NCI-H146 treated with DMSO at 0.1 percent for 48 hours (cell line): ENCODE results near the gene ZNF559.
"Not testable (repeated sequence)": the region's sequence is repeated elsewhere in the genome, so short reads cannot be mapped to it uniquely, and the experiment has no call there.

Experiments
- DNase-seq: peaks from one replicate; lab custom pipeline; 2025; ENCODE audit not compliant: unreplicated experiment; lab: John Stamatoyannopoulos, UW

ZNF559 gene

DNA sequence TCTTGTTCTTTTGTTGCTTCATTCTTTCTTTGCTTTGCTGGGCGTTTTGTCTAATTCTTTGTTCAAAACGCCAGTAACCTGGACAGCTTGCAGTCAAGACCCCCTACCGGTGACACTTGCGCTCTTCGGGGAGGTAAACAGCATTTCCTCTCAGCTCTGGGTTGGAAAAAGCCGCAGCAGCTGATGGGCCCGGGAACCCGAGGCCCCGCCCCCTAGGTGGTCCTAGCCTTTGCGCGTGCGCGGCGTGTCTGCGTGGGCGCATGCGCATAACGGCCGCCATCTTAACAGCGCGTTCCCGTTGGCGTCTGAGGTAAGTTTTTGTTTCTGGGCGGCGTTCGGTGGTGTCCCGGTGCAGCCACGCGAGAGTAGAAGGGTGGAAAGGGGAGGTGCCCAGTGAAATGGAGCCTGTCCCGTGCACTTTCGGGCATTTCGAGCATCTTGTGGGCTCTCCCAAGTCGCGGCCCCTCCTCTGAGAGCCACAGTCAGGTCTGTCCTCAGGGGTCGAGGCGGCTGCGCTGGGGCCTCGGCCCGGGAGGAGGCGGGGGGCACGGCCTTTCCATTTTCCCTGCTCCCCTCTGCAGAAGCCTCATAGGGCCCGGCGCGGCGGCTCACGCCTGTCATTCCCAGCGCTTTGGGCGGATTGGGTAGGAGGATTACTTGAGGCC lies at the start of gene ZNF559:
ZNF559 (plus strand) TSS at position 261 of the 665 bp plus-strand sequence. CDS start 14,371 bp downstream, outside the sequence.
- DNase-seq = peak; percentile 76

GRCh38 chr19:9283485-9283884 lies 40.5 kb upstream of the ZNF559 start:
- DNase-seq = not testable (repeated sequence)

DNA sequence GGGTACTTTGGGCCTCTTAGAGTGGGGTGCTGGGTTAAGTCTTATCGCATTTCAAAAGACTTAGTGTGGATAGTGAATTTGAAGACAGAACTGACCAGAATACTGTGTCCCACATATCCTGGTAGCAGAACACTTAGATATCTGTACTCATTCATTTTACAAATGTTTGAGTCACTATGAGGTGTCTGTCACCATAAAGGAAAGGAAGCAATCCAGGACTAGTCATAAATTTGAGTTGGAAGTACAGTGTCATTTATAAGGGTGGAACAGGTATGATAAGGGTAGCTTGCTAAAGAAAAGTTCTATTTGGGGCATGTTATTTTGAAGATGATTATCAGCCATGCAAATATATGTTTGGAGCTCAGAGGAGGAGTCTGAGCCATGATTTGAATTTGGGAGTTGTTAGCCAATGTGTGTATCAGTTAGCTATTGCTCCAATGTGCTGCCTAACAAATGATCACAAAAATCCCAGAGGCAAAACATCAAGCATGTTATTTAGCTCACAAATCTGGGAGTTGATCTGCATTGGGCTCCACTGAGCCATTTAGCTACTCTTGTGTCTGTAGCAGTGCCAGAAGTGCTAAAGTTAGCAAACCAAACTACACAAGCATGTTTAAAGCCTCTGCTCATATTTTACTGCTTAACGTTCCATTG lies 34.6 kb upstream of the ZNF559 start:
- no peak for DNase-seq

- DNase-seq = no peak
These were observed 28.5 kb upstream of the ZNF559 start for GRCh38 chr19:9295411-9295849.

DNA sequence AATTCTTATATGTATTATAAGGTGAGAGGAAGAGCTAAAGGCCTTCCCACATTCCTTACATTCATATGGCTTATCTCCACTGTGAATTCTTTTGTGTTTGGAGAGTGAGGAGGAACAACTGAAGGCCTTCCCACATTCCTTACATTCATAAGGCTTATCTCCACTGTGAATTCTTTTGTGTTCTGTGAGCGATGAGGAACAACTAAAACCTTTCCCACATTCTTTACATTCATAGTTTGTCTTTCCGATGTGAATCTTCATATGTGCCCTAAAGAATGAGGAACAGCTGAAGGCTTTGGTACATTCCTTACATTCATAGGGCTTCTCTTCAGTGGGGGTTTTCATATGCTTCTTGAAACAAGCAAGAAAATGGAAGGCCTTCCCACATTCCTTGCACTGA lies 27.6 kb upstream of the ZNF559 start:
- DNase-seq = no peak

DNA sequence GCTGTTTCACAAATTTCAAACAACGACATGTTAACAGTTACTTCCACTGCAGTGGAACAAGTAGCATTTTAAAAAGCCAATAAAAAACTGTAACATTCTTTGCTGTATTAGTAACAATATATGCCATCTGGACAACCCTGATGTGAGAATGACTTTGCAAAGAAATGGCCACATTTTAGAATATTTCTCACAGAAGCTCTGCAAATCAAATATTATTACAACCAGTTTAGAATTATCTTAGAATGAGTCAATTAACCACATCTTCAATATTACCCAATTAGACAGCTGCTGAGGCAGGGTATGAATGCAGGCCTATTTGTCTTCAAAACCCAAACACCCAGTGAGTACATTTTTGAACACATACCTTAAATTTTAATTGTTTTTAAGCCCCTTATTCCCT lies 17.5 kb upstream of the ZNF559 start:
- DNase-seq = no peak

GRCh38 chr19:9308091-9308770 lies 15.7 kb upstream of the ZNF559 start:
- DNase-seq = no peak

GRCh38 chr19:9309139-9309973 lies 14.6 kb upstream of the ZNF559 start, which contains the start of gene ZNF699:
ZNF699 (minus strand) TSS chr19:9309838; CDS start chr19:9305119, 4,719 bp downstream.
- peak; percentile 93 for DNase-seq

GRCh38 chr19:9309974-9310446 lies 14.0 kb upstream of the ZNF559 start:
- DNase-seq = peak; percentile 93

DNA sequence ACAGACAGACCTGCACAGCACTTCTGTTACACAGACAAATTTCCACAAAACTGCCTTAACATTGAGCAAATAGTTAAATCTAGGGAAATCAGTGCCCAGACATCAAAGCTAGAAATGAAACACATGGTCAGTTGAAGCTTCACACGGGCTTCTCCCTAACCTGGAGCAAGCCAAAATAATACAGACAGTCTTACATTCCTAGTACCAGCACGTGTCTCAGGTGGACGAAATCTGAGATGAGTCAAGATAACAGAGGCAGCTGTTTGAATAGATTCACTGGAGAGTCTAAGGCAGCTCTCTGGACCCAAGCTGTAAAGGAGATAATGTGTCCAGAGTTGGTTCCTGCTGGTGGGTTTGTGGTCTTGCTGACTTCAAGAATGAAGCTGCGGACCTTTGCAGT lies 10.2 kb upstream of the ZNF559 start:
- DNase-seq = no peak

DNA sequence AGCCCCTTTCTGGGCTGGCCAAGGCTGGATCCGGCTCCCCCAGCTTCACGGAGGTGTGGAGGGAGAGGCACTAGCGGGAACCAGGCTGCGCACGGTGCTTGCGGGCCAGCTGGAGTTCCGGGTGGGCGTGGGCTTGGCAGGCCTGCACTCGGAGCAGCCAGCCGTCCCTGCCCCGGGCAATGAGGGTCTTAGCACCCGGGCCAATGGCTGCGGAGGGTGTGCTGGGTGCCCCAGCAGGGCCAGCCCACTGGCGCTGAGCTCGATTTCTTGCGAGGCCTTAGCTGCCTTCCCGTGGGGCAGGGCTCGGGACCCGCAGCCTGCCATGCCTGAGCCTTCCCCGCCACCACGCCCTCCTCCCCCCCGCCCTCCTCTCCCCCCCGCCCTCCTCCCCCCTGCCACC lies 2.6 kb upstream of the ZNF559 start:
- DNase-seq = no peak

GRCh38 chr19:9321756-9322155 lies 2.2 kb upstream of the ZNF559 start:
- DNase-seq = not testable (repeated sequence)

DNA sequence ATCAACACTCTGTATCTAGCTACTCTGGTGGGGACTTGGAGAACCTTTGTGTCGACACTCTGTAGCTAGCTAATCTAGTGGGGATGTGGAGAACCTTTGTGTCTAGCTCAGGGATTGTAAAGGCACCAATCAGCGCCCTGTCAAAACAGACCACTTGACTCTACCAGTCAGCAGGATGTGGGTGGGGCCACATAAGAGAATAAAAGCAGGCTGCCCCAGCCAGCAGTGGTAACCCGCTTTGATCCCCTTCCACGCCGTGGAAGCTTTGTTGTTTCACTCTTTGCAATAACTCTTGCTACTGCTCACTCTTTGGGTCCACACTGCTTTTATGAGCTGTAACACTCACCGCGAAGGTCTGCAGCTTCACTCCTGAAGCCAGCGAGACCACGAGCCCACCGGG lies 1.8 kb upstream of the ZNF559 start:
- DNase-seq = not testable (repeated sequence)

DNA sequence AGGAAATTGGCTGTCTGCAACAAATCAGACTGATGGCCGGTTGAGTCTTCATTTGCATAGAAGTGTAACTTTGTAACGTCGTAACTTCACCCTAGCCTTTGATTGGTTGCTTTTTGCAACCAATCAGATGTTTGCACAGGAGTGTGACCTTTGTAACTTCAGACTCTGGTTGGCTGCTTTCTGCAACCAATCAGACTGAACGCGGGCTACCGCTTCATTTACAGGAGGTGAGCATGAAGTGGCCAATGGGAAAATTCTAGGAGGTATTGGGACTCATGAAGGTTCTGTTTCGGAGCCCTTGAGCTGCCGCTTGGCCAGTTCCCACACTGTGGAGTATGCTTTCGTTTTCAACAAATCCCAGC lies 441 bp upstream of the ZNF559 start:
- DNase-seq = peak; percentile 63

DNA sequence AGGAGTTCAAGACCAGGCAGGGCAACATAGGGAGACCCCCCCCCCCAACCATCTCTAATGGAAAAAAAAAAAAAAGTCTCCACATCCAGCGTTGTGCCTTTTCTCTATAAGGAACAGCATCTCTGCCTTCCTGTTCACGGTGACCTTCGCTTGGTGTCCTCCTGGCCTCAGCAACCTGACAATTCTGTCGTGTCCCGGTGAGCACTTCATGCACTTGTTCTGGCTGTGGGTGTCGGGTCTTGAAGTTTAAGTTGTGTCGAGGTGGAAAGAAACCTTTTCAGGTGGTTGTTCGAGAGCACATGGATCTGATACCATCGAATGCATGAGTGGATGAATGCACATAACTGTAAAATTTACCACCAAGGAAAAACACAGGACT lies 594 bp downstream of the ZNF559 start:
- DNase-seq = no peak

DNA sequence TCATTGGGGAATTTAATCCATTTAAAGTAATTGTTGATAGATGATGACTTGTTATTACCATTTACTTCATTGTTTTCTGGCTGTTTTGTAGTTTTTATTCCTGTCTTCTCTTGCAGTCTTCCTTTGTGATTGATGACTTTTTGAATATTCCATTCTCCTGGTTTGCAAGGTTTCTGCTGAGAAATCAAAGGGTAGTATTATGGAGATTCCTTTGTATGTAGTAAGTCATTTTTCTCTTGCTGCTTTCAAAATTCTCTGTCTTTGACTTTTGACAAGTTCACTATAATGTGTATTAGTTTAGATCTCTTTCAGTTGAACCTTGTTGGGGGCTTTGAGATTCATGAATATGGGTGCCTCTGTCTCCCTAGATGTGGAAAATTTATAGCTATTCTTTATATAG lies 6.0 kb downstream of the ZNF559 start:
- DNase-seq = no peak

GRCh38 chr19:9342610-9343304 lies 18.8 kb downstream of the ZNF559 start:
- no peak for DNase-seq

- no peak for DNase-seq
These were observed 21.0 kb downstream of the ZNF559 start for GRCh38 chr19:9345005-9345404.

DNA sequence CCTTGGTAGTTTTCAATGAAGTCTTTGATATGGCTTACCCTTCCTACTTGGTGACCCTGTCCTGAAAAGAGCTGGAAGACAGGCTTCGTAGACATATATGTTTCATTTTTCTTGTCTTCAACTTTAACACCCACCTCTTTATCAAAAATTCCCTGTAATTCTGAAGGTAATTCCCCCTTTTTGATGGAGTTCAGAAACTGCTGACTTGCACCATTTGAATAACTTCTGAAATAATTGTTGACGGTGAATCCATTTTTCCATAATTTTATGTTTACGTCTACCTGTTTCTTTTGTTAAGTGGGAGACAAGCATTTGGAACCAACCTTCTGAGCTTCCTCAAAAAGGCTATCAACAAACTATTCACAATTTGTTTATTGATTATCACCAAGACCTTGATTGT lies 24.3 kb downstream of the ZNF559 start:
- DNase-seq = no peak

GRCh38 chr19:9348671-9349070 lies 24.7 kb downstream of the ZNF559 start:
- DNase-seq = no peak

DNA sequence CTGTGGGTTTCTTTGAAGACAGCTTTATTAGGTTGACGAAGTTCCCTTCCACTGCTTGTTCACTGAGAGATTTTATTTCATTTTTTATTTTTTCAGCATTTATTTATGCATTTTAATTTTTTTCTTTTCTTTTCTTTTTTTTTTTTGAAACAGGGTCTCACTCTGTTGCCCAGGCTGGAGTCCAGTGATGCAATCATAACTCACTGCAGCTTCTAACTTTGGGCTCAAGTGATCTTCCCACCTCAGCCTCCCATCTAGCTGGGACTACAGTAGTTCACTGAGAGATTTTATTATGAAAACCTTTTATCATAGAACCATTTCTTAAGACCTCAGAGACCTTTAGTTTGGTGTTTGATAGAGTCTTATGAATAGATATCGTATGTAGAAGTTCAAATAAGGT lies 28.5 kb downstream of the ZNF559 start:
- no peak for DNase-seq
